ENCODE data around the gene TMEM95.

GRCh38 chr17:7355053-7355452 is at the start of gene TMEM95:
- TF ChIP-seq CTCF (IDR thresholded peaks at IDR 0.05): no peak
- TF ChIP-seq POLR2AphosphoS5 (IDR thresholded peaks at IDR 0.05): no peak
- no peak for TF ChIP-seq POLR2A (IDR thresholded peaks at IDR 0.05)
